GM23338 (cell line): ENCODE data around the gene CFAP157. TPM values are rescaled to one million over a fixed set of nuclear protein-coding genes. Genes with fewer than 3 reads are reported as not detected.

Experiments used
- ATAC-seq: fragments of 200-7000 bp; cut with Tn5 transposase; 3 replicates; pipeline ENCODE4 v1.9.1; 2020
- DNase-seq: peaks from one replicate; pipeline ENCODE4 v3.0.0-alpha.2; 2015; ENCODE audit warnings: low spot score
- H2AFZ ChIP-seq: fragments of 200-600 bp; sonication (generic); 2 replicates; pipeline ENCODE4 v1.8.0; 2016; ENCODE audit warnings: antibody characterized with exemption, mild to moderate bottlenecking, moderate library complexity
- H3F3A ChIP-seq: fragments of 200-600 bp; sonication (generic); replicated peaks from 2 replicates; pipeline ENCODE4 v1.8.0; 2017; ENCODE audit warnings: antibody characterized with exemption, mixed run types, low read depth
- H3K27ac ChIP-seq: fragments of 200-600 bp; sonication (generic); 2 replicates; pipeline ENCODE4 v1.6.1; 2016; ENCODE audit warnings: low read depth
- H3K27me3 ChIP-seq: fragments of 200-600 bp; sonication (generic); 2 replicates; pipeline ENCODE4 v1.8.0; 2016; ENCODE audit warnings: mild to moderate bottlenecking, mixed run types, moderate library complexity; ENCODE audit not compliant: insufficient read depth
- H3K36me3 ChIP-seq: fragments of 200-600 bp; sonication (generic); 2 replicates; pipeline ENCODE4 v1.8.0; 2016; ENCODE audit warnings: mild to moderate bottlenecking; ENCODE audit not compliant: insufficient read depth
- H3K4me1 ChIP-seq: fragments of 200-600 bp; sonication (generic); 2 replicates; pipeline ENCODE4 v1.8.0; 2016; ENCODE audit warnings: mild to moderate bottlenecking, moderate library complexity; ENCODE audit not compliant: insufficient read depth
- H3K4me2 ChIP-seq: fragments of 200-600 bp; sonication (generic); 2 replicates; pipeline ENCODE4 v1.7.1; 2017; ENCODE audit warnings: mixed run types
- H3K4me3 ChIP-seq: fragments of 200-600 bp; sonication (generic); 2 replicates; pipeline ENCODE4 v1.6.1; 2016; ENCODE audit warnings: mixed run types
- H3K79me2 ChIP-seq: fragments of 200-600 bp; sonication (generic); replicated peaks from 2 replicates; pipeline ENCODE4 v1.8.0; 2017; ENCODE audit warnings: mild to moderate bottlenecking; ENCODE audit not compliant: insufficient read depth
- H3K9me2 ChIP-seq: fragments of 200-600 bp; sonication (generic); 2 replicates; pipeline ENCODE4 v1.8.0; 2017; ENCODE audit not compliant: insufficient read depth
- H4K20me1 ChIP-seq: fragments of 200-600 bp; sonication (generic); replicated peaks from 2 replicates; pipeline ENCODE4 v1.8.0; 2017; ENCODE audit warnings: mild to moderate bottlenecking; ENCODE audit not compliant: insufficient read depth
- H3K27ac Mint-ChIP-seq: 2 replicates; pipeline ENCODE4 v1.8.0; 2020; ENCODE audit warnings: inconsistent platforms, mild to moderate bottlenecking, moderate library complexity, mixed read lengths
- H3K27me3 Mint-ChIP-seq: 3 replicates; pipeline ENCODE4 v1.8.0; 2022; ENCODE audit warnings: low read depth, mild to moderate bottlenecking, moderate library complexity, mixed read lengths, inconsistent platforms; ENCODE audit not compliant: insufficient read depth, poor library complexity
- H3K36me3 Mint-ChIP-seq: 3 replicates; pipeline ENCODE4 v1.8.0; 2021; ENCODE audit warnings: low read depth, mild to moderate bottlenecking, inconsistent platforms, moderate library complexity, mixed read lengths
- H3K4me1 Mint-ChIP-seq: 3 replicates; pipeline ENCODE4 v1.8.0; 2020; ENCODE audit warnings: mild to moderate bottlenecking, inconsistent platforms, mixed read lengths
- H3K4me3 Mint-ChIP-seq: 3 replicates; pipeline ENCODE4 v1.8.0; 2021; ENCODE audit warnings: moderate library complexity, mild to moderate bottlenecking, inconsistent platforms, mixed read lengths
- H3K9me3 Mint-ChIP-seq: 3 replicates; pipeline ENCODE4 v1.8.0; 2020; ENCODE audit warnings: moderate library complexity, mild to moderate bottlenecking, inconsistent platforms, mixed read lengths
- EZH2phosphoT487 ChIP-seq: fragments of 200-600 bp; sonication (generic); IDR thresholded peaks from one replicate; pipeline ENCODE4 v1.8.1; 2018; ENCODE audit warnings: antibody characterized with exemption; ENCODE audit not compliant: unreplicated experiment
- JUNB ChIP-seq: IDR thresholded peaks from one replicate; pipeline ENCODE4 v1.6.1; 2016; ENCODE audit warnings: antibody characterized with exemption; ENCODE audit not compliant: unreplicated experiment
- NANOG ChIP-seq: IDR thresholded peaks from 2 replicates; pipeline ENCODE4 v1.6.1; 2016; ENCODE audit warnings: antibody characterized with exemption, borderline replicate concordance
- POLR2AphosphoS5 ChIP-seq: IDR thresholded peaks from 2 replicates; pipeline ENCODE4 v1.6.1; 2016; ENCODE audit warnings: antibody characterized with exemption, low read depth
- STAT1 ChIP-seq: IDR thresholded peaks from one replicate; pipeline ENCODE4 v1.6.1; 2016; ENCODE audit warnings: antibody characterized with exemption; ENCODE audit not compliant: unreplicated experiment
- ZNF331 ChIP-seq: fragments of 250-450 bp; sonication (Bioruptor Pico); IDR thresholded peaks from 2 replicates; pipeline ENCODE4 v1.5.0; 2020; ENCODE audit warnings: low read depth, mild to moderate bottlenecking, moderate library complexity
- polyA plus RNA-seq: library from polyadenylated mRNA; unstranded; fragments of >200 nt; fragmentation: Nextera tagmentation; extraction: Ambion mirVana; gene quantifications from 2 replicates; pipeline ENCODE4 v1.2.1, GENCODE V29; 2016
- total RNA-seq: library from RNA; depleted of rRNA; stranded (reverse); fragments of >200 nt; shearing (Covaris generic); gene quantifications from 2 replicates; pipeline ENCODE4 v1.2.3, GENCODE V29; 2014
- TF ChIP-seq, protein P1 (sequence below), 2 experiments: fragments of 200-600 bp in 1 of 2; sonication (generic) in 1 of 2; conservative IDR thresholded peaks; 2 replicates each; pipeline versions ENCODE4 v1.5.1 to v1.6.1; 2016 to 2017; ENCODE audit warnings: antibody characterized with exemption in 2 of 2, low read depth in 2 of 2, mild to moderate bottlenecking in 2 of 2, moderate library complexity in 1 of 2
- TF ChIP-seq, protein P2 (sequence below): fragments of 250-450 bp; sonication (Bioruptor Pico); IDR thresholded peaks from 2 replicates; pipeline ENCODE4 v1.5.0; 2020; ENCODE audit warnings: mild to moderate bottlenecking, moderate library complexity
- TF ChIP-seq, protein P3 (sequence below): IDR thresholded peaks from 2 replicates; pipeline ENCODE4 v1.6.1; 2016; ENCODE audit warnings: antibody characterized with exemption

The CFAP157 gene
- total and polyA plus RNA-seq, 2 experiments from 2014 or later = 0.17 to 0.55 TPM

GRCh38 chr9:127660886-127661741 lies 45.7 kb upstream of the CFAP157 start:
- Histone ChIP-seq H2AFZ (no peak overlapping the region), H3K4me1 (no peaks in the 10 kb centered on the region), H3K36me3 (peaks cover 32% of the 10 kb centered on the region), H3K27me3 (no peaks in the 10 kb centered on the region), H3K9me2 (no peaks in the 10 kb centered on the region), H3K4me2 (no peak overlapping the region), H4K20me1 (no peaks in the 10 kb centered on the region; the same call in 1 of the 2 replicates), H3F3A (0 out of 2 replicates have a peak, but pooled peaks cover 5% of the 10 kb centered on the region), H3K27ac (no peak overlapping the region), H3K4me3 (no peak overlapping the region), H3K79me2 (no peaks in the 10 kb centered on the region)
- Mint-ChIP-seq H3K9me3 (no peaks in the 10 kb centered on the region), H3K4me1 (peaks cover 4% of the 10 kb centered on the region; the same call in 2 of the 3 replicates), H3K27me3 (no peaks in the 10 kb centered on the region), H3K36me3 (peaks cover 36% of the 10 kb centered on the region), H3K27ac (no peak overlapping the region), H3K4me3 (no peak overlapping the region)
- ATAC-seq (peak; percentile 48), DNase-seq (peak; percentile 49)
- TF ChIP-seq ZNF331 (no peak), NANOG (no peak), JUNB (no peak), STAT1 (no peak), EZH2phosphoT487 (no peak), POLR2AphosphoS5 (no peak)
- TF ChIP-seq, protein P1, sequence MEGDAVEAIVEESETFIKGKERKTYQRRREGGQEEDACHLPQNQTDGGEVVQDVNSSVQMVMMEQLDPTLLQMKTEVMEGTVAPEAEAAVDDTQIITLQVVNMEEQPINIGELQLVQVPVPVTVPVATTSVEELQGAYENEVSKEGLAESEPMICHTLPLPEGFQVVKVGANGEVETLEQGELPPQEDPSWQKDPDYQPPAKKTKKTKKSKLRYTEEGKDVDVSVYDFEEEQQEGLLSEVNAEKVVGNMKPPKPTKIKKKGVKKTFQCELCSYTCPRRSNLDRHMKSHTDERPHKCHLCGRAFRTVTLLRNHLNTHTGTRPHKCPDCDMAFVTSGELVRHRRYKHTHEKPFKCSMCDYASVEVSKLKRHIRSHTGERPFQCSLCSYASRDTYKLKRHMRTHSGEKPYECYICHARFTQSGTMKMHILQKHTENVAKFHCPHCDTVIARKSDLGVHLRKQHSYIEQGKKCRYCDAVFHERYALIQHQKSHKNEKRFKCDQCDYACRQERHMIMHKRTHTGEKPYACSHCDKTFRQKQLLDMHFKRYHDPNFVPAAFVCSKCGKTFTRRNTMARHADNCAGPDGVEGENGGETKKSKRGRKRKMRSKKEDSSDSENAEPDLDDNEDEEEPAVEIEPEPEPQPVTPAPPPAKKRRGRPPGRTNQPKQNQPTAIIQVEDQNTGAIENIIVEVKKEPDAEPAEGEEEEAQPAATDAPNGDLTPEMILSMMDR (conservative IDR thresholded peaks at IDR 0.05; ENCODE audit: low read depth in 2 of 2) = no peak
- TF ChIP-seq, protein P2, sequence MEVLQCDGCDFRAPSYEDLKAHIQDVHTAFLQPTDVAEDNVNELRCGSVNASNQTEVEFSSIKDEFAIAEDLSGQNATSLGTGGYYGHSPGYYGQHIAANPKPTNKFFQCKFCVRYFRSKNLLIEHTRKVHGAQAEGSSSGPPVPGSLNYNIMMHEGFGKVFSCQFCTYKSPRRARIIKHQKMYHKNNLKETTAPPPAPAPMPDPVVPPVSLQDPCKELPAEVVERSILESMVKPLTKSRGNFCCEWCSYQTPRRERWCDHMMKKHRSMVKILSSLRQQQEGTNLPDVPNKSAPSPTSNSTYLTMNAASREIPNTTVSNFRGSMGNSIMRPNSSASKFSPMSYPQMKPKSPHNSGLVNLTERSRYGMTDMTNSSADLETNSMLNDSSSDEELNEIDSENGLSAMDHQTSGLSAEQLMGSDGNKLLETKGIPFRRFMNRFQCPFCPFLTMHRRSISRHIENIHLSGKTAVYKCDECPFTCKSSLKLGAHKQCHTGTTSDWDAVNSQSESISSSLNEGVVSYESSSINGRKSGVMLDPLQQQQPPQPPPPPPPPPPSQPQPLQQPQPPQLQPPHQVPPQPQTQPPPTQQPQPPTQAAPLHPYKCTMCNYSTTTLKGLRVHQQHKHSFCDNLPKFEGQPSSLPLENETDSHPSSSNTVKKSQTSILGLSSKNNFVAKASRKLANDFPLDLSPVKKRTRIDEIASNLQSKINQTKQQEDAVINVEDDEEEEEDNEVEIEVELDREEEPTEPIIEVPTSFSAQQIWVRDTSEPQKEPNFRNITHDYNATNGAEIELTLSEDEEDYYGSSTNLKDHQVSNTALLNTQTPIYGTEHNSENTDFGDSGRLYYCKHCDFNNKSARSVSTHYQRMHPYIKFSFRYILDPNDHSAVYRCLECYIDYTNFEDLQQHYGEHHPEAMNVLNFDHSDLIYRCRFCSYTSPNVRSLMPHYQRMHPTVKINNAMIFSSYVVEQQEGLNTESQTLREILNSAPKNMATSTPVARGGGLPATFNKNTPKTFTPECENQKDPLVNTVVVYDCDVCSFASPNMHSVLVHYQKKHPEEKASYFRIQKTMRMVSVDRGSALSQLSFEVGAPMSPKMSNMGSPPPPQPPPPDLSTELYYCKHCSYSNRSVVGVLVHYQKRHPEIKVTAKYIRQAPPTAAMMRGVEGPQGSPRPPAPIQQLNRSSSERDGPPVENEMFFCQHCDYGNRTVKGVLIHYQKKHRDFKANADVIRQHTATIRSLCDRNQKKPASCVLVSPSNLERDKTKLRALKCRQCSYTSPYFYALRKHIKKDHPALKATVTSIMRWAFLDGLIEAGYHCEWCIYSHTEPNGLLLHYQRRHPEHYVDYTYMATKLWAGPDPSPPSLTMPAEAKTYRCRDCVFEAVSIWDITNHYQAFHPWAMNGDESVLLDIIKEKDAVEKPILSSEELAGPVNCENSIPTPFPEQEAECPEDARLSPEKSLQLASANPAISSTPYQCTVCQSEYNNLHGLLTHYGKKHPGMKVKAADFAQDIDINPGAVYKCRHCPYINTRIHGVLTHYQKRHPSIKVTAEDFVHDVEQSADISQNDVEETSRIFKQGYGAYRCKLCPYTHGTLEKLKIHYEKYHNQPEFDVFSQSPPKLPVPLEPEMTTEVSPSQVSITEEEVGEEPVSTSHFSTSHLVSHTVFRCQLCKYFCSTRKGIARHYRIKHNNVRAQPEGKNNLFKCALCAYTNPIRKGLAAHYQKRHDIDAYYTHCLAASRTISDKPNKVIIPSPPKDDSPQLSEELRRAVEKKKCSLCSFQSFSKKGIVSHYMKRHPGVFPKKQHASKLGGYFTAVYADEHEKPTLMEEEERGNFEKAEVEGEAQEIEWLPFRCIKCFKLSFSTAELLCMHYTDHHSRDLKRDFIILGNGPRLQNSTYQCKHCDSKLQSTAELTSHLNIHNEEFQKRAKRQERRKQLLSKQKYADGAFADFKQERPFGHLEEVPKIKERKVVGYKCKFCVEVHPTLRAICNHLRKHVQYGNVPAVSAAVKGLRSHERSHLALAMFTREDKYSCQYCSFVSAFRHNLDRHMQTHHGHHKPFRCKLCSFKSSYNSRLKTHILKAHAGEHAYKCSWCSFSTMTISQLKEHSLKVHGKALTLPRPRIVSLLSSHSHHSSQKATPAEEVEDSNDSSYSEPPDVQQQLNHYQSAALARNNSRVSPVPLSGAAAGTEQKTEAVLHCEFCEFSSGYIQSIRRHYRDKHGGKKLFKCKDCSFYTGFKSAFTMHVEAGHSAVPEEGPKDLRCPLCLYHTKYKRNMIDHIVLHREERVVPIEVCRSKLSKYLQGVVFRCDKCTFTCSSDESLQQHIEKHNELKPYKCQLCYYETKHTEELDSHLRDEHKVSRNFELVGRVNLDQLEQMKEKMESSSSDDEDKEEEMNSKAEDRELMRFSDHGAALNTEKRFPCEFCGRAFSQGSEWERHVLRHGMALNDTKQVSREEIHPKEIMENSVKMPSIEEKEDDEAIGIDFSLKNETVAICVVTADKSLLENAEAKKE (CRISPR knock-in tag) = no peak
- TF ChIP-seq, protein P3, sequence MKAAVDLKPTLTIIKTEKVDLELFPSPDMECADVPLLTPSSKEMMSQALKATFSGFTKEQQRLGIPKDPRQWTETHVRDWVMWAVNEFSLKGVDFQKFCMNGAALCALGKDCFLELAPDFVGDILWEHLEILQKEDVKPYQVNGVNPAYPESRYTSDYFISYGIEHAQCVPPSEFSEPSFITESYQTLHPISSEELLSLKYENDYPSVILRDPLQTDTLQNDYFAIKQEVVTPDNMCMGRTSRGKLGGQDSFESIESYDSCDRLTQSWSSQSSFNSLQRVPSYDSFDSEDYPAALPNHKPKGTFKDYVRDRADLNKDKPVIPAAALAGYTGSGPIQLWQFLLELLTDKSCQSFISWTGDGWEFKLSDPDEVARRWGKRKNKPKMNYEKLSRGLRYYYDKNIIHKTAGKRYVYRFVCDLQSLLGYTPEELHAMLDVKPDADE = no peak
